ENCODE data around the gene BOD1L1.
A peak's percentile ranks its signal among the peaks of the same experiment; 100 is the strongest.

The BOD1L1 gene

GRCh38 chr4:13633671-13634070 is 6.1 kb upstream of the BOD1L1 start:
- no peak overlapping the region for H3K9ac ChIP-seq (ENCODE audit: insufficient read length)
- no peaks in the 10 kb centered on the region for H3K36me3 ChIP-seq (ENCODE audit: insufficient read depth, low read length)
- H3K27ac ChIP-seq: no peak overlapping the region
- H3K9me3 ChIP-seq (ENCODE audit: low read depth, low read length): no peaks in the 10 kb centered on the region
- TF ChIP-seq EZH2 (IDR thresholded peaks at IDR 0.05): no peak
- no peak for DNase-seq (ENCODE audit: low read depth, low spot score)
- H3K4me3 ChIP-seq: no peak overlapping the region

GRCh38 chr4:13627178-13627605 is 333 bp downstream of the BOD1L1 start:
- Histone ChIP-seq H3K9me3 (ENCODE audit: low read depth, low read length) (no peaks in the 10 kb centered on the region), H3K9ac (ENCODE audit: insufficient read length) (peak overlapping the region; percentile 89), H3K27ac (no peak overlapping the region), H3K36me3 (ENCODE audit: insufficient read depth, low read length) (no peaks in the 10 kb centered on the region), H3K4me3 (peak overlapping the region; percentile 82)
- DNase-seq (ENCODE audit: low read depth, low spot score): no peak
- no peak for TF ChIP-seq FOXP2 (optimal IDR thresholded peaks at IDR 0.05; ENCODE audit: control extremely low read depth, extremely low read length, insufficient read depth)
- no peak for TF ChIP-seq EZH2 (IDR thresholded peaks at IDR 0.05)
- TF ChIP-seq POLR2AphosphoS5 (IDR thresholded peaks at IDR 0.05; ENCODE audit: borderline replicate concordance, low read depth, low read length): no peak

- TF ChIP-seq POLR2AphosphoS5 (IDR thresholded peaks at IDR 0.05; ENCODE audit: borderline replicate concordance, low read depth, low read length): no peak
- no peak for TF ChIP-seq EZH2 (IDR thresholded peaks at IDR 0.05)
- no peak for TF ChIP-seq FOXP2 (optimal IDR thresholded peaks at IDR 0.05; ENCODE audit: control extremely low read depth, extremely low read length, insufficient read depth)
- H3K27ac ChIP-seq: no peak overlapping the region
Observed at GRCh38 chr4:13626492-13627177, 890 bp downstream of the BOD1L1 start.

GRCh38 chr4:13618212-13618806 is 9.2 kb downstream of the BOD1L1 start:
- Histone ChIP-seq H3K9ac (ENCODE audit: insufficient read length) (no peak overlapping the region), H3K27ac (no peak overlapping the region)
- TF ChIP-seq EZH2 (IDR thresholded peaks at IDR 0.05) (no peak), POLR2AphosphoS5 (IDR thresholded peaks at IDR 0.05; ENCODE audit: borderline replicate concordance, low read depth, low read length) (no peak), FOXP2 (optimal IDR thresholded peaks at IDR 0.05; ENCODE audit: control extremely low read depth, extremely low read length, insufficient read depth) (no peak)

More at GRCh38 chr4:13626492-13627177, 890 bp downstream of the BOD1L1 start:
- no peak for DNase-seq (ENCODE audit: low read depth, low spot score)
- Histone ChIP-seq H3K9ac (ENCODE audit: insufficient read length) (peak overlapping the region; percentile 82), H3K9me3 (ENCODE audit: low read depth, low read length) (no peaks in the 10 kb centered on the region), H3K4me3 (peak overlapping the region; percentile 82), H3K36me3 (ENCODE audit: insufficient read depth, low read length) (no peaks in the 10 kb centered on the region)

GRCh38 chr4:13617801-13618200 is 9.7 kb downstream of the BOD1L1 start:
- no peaks in the 10 kb centered on the region for H3K9me3 ChIP-seq (ENCODE audit: low read depth, low read length)
- H3K4me3 ChIP-seq: no peak overlapping the region
- H3K36me3 ChIP-seq (ENCODE audit: insufficient read depth, low read length): peaks cover 29% of the 10 kb centered on the region
- no peak overlapping the region for H3K9ac ChIP-seq (ENCODE audit: insufficient read length)
- no peak for TF ChIP-seq EZH2 (IDR thresholded peaks at IDR 0.05)
- TF ChIP-seq FOXP2 (optimal IDR thresholded peaks at IDR 0.05; ENCODE audit: control extremely low read depth, extremely low read length, insufficient read depth): no peak
- TF ChIP-seq POLR2AphosphoS5 (IDR thresholded peaks at IDR 0.05; ENCODE audit: borderline replicate concordance, low read depth, low read length): no peak
- no peak overlapping the region for H3K27ac ChIP-seq
- DNase-seq (ENCODE audit: low read depth, low spot score): no peak

More at GRCh38 chr4:13618212-13618806, 9.2 kb downstream of the BOD1L1 start:
- Histone ChIP-seq H3K36me3 (ENCODE audit: insufficient read depth, low read length) (peaks cover 27% of the 10 kb centered on the region), H3K4me3 (no peak overlapping the region), H3K9me3 (ENCODE audit: low read depth, low read length) (no peaks in the 10 kb centered on the region)
- DNase-seq (ENCODE audit: low read depth, low spot score): no peak

GRCh38 chr4:13616597-13616996 is 10.9 kb downstream of the BOD1L1 start:
- Histone ChIP-seq H3K36me3 (ENCODE audit: insufficient read depth, low read length) (peaks cover 29% of the 10 kb centered on the region), H3K9ac (ENCODE audit: insufficient read length) (no peak overlapping the region), H3K4me3 (no peak overlapping the region), H3K27ac (no peak overlapping the region), H3K9me3 (ENCODE audit: low read depth, low read length) (no peaks in the 10 kb centered on the region)
- no peak for DNase-seq (ENCODE audit: low read depth, low spot score)
- TF ChIP-seq FOXP2 (optimal IDR thresholded peaks at IDR 0.05; ENCODE audit: control extremely low read depth, extremely low read length, insufficient read depth) (no peak), POLR2AphosphoS5 (IDR thresholded peaks at IDR 0.05; ENCODE audit: borderline replicate concordance, low read depth, low read length) (no peak), EZH2 (IDR thresholded peaks at IDR 0.05) (no peak)

GRCh38 chr4:13615161-13615560 is 12.4 kb downstream of the BOD1L1 start:
- Histone ChIP-seq H3K36me3 (ENCODE audit: insufficient read depth, low read length) (peaks cover 37% of the 10 kb centered on the region), H3K9me3 (ENCODE audit: low read depth, low read length) (no peaks in the 10 kb centered on the region), H3K27ac (no peak overlapping the region), H3K9ac (ENCODE audit: insufficient read length) (no peak overlapping the region), H3K4me3 (no peak overlapping the region)
- no peak for DNase-seq (ENCODE audit: low read depth, low spot score)
- TF ChIP-seq POLR2AphosphoS5 (IDR thresholded peaks at IDR 0.05; ENCODE audit: borderline replicate concordance, low read depth, low read length): no peak

- no peak overlapping the region for H3K4me3 ChIP-seq
- no peak for DNase-seq (ENCODE audit: low read depth, low spot score)
- no peaks in the 10 kb centered on the region for H3K9me3 ChIP-seq (ENCODE audit: low read depth, low read length)
- H3K9ac ChIP-seq (ENCODE audit: insufficient read length): no peak overlapping the region
- H3K36me3 ChIP-seq (ENCODE audit: insufficient read depth, low read length): peaks cover 42% of the 10 kb centered on the region
- H3K27ac ChIP-seq: no peak overlapping the region
- TF ChIP-seq EZH2 (IDR thresholded peaks at IDR 0.05) (no peak), POLR2AphosphoS5 (IDR thresholded peaks at IDR 0.05; ENCODE audit: borderline replicate concordance, low read depth, low read length) (no peak), FOXP2 (optimal IDR thresholded peaks at IDR 0.05; ENCODE audit: control extremely low read depth, extremely low read length, insufficient read depth) (no peak)
Observed at GRCh38 chr4:13612569-13612968, 15.0 kb downstream of the BOD1L1 start.
